Coronary artery (tissue), 2 donors: ENCODE measurements around the gene KCNH4.

Source experiments
- DNase-seq: peaks from one replicate; pipeline ENCODE4 v3.0.0-alpha.2; 2017; ENCODE audit warnings: low spot score
- H3K27ac ChIP-seq, 2 donors: fragments of 200-600 bp; sonication (generic); one replicate each; pipeline ENCODE4 v1.5.1; 2016 to 2019
- H3K4me3 ChIP-seq: fragments of 200-600 bp; sonication (generic); 2 replicates; pipeline ENCODE4 v1.5.1; 2016; ENCODE audit warnings: mild to moderate bottlenecking, moderate library complexity
- CTCF ChIP-seq: fragments of 200-600 bp; sonication (generic); IDR thresholded peaks from one replicate; pipeline ENCODE4 v1.5.1; 2019; ENCODE audit warnings: antibody characterized with exemption

The KCNH4 gene

GRCh38 chr17:42111871-42112551 lies 68.9 kb downstream of the KCNH4 start:
- peak overlapping the region; percentile 88 to 96 for H3K27ac ChIP-seq
- no peak for DNase-seq
- TF ChIP-seq CTCF = no peak
- peak overlapping the region; percentile 81 for H3K4me3 ChIP-seq

DNA sequence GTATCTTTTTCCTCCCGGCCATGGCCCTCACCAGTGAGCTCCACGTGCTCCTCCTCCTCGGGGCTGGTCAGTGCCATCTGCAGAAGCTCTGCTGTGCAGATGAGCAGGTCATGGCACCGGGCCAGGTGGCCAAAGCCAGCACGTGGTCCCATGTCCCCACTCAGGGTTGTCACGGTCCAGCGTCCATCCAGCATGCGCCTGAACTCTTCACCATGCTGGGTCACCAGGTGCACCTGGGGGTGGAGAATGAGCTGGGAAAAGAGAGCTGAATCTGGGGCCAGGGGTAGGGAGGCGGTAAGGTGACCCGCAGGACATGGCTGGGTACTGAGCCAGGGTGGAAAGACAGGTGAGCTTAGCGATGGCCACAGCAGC lies 69.7 kb downstream of the KCNH4 start:
- peak overlapping the region; percentile 88 to 96 for H3K27ac ChIP-seq
- H3K4me3 ChIP-seq = peak overlapping the region; percentile 81
- no peak for TF ChIP-seq CTCF
- no peak for DNase-seq

DNA sequence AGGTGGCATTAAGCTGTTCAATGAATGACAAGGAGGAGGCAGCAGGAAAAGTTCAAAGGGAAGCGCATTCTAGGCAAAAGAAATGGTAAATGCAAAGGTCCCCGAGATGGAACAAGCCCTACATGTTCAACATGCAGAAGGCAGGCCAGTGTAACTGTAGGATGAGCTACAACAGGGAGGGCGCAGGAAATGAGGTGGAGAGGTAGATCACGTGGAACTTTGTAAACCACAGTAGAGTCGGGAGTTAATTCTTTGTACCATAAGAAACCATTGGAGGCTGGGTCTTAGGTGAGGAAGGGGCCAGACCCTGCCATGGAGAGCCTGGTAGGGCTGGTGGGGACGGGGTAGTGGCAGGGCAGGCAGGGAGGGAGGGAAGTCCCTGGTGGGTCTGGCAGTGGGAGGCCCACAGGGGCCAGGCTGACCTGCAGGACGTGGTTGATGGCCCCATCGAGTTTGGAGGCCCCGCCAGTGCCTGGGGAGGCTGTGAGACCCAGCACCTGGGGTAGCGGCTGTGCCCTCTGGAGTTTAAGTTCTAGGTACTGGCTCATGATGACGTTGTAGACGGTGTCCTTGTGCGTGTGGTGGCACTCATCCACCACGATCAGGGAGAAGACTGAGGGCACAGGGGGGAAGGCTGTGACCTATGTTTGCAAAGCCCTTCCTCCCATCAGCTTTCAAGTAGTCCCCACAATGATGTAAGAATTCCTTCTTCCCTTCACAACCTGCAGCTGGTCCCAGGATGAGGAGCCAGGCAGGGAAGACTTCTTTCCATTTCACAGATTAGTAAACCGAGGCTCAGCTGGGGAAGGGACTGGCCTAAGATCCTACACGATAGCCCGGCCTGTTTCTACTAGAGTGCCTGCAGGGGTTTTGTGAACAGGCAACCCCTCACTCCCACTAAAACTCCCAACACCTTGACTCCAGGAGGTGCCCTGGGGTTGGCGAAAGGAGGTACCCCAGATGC lies 70.4 kb downstream of the KCNH4 start:
- DNase-seq = no peak
- peak overlapping the region in 1 of 2 donors; percentile 96 for H3K27ac ChIP-seq
- no peak for TF ChIP-seq CTCF
- no peak overlapping the region for H3K4me3 ChIP-seq

DNA sequence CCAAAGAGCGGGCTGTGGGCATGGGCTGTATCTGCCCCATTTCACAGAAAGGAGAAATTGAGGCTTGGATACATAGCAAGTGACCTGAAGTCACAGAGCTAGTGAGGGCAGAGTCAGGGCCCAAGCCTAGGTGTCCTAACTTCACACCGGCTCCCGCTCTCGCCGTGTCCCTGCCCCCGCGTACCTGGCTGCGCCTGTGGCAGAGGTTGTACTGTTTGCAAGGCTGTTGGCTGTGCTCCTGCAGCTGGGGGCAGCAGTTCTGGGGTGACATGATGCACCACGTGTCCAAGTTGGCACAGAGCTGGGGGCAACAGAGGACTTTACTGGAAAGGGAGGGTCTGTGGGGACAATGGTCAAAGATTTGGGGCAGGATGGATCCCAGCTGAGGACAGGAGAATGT lies 71.9 kb downstream of the KCNH4 start:
- Histone ChIP-seq H3K4me3 (no peak overlapping the region), H3K27ac (no peak overlapping the region)
- no peak for TF ChIP-seq CTCF
- no peak for DNase-seq

GRCh38 chr17:42107597-42108576 lies 73.1 kb downstream of the KCNH4 start:
- TF ChIP-seq CTCF = no peak
- Histone ChIP-seq H3K27ac (no peak overlapping the region), H3K4me3 (peak overlapping the region; percentile 48)
- DNase-seq = no peak

DNA sequence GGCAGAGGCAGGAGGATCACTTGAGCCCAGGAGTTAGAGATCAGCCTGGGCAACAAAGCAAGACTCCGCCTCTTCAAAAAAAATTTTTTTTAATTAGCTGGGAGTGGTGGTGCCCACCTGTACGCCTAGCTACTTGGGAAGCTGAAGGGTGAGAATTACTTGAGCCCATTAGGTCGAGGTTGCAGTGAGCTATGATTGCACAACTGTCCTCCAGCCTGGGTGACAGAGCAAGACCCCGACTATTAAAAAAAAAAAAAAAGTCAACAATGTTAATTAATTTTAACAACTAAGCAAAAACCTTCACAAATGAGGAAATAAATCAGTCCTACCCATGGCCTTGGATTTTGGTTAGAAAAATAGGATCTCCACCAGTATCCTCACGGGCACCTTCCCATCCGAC lies 73.8 kb downstream of the KCNH4 start:
- TF ChIP-seq CTCF = no peak
- Histone ChIP-seq H3K4me3 (peak overlapping the region; percentile 48), H3K27ac (no peak overlapping the region)
- DNase-seq = no peak
